IgD-negative memory B cell (primary cell): Measurements from ENCODE around the gene MYOCD. TPM values are rescaled to one million over a fixed set of nuclear protein-coding genes. Genes with fewer than 3 reads are reported as not detected.
"Not testable (repeated sequence)": the region's sequence is repeated elsewhere in the genome, so short reads cannot be mapped to it uniquely, and the experiment has no call there.

Source experiments
- H3K27ac Mint-ChIP-seq, 3 donors: one replicate each; pipeline ENCODE4 v1.8.0; 2020 to 2022; ENCODE audit warnings: mild to moderate bottlenecking in 3 of 3, mixed read lengths in 3 of 3, moderate library complexity in 1 of 3
- H3K27me3 Mint-ChIP-seq: one replicate; pipeline ENCODE4 v1.8.0; 2021; ENCODE audit warnings: mixed read lengths
- H3K36me3 Mint-ChIP-seq: one replicate; pipeline ENCODE4 v1.8.0; 2020; ENCODE audit warnings: mild to moderate bottlenecking, mixed read lengths
- H3K4me1 Mint-ChIP-seq, 3 donors: one replicate each; pipeline ENCODE4 v1.8.0; 2020 to 2022; ENCODE audit warnings: mixed read lengths in 3 of 3, mild to moderate bottlenecking in 1 of 3
- H3K4me3 Mint-ChIP-seq, 4 donors: one replicate each; pipeline ENCODE4 v1.8.0; 2020 to 2022; ENCODE audit warnings: mild to moderate bottlenecking in 4 of 4, mixed read lengths in 4 of 4, moderate library complexity in 3 of 4
- H3K9me3 Mint-ChIP-seq, 3 donors: one replicate each; pipeline ENCODE4 v1.8.0; 2020 to 2021; ENCODE audit warnings: mixed read lengths in 3 of 3, mild to moderate bottlenecking in 1 of 3
- polyA plus RNA-seq: library from polyadenylated mRNA; unstranded; fragments of 300-500 nt; fragmentation: Illumina TruSeq; gene quantifications from one replicate; pipeline ENCODE4 v1.2.3, GENCODE V29; 2021

MYOCD gene
- polyA plus RNA-seq, 1 donor from 2014 or later, result not detected

GRCh38 chr17:12634789-12635414, 30.8 kb upstream of the MYOCD start:
- Mint-ChIP-seq H3K27me3 (peaks cover 12% of the 10 kb centered on the region), H3K27ac (no peak overlapping the region), H3K4me3 (no peak overlapping the region), H3K4me1 (no peaks in the 10 kb centered on the region), H3K9me3 (peaks cover 0 to 6% (median 0%) of the 10 kb centered on the region in 3 donors), H3K36me3 (peaks cover 3% of the 10 kb centered on the region)

GRCh38 chr17:12635996-12636395, 29.7 kb upstream of the MYOCD start:
- not testable (repeated sequence) for H3K36me3 Mint-ChIP-seq, H3K27ac Mint-ChIP-seq, H3K4me3 Mint-ChIP-seq, H3K4me1 Mint-ChIP-seq, H3K9me3 Mint-ChIP-seq
- peaks cover 12% of the 10 kb centered on the region for H3K27me3 Mint-ChIP-seq

- Mint-ChIP-seq H3K36me3 (peaks cover 3% of the 10 kb centered on the region), H3K4me3 (no peak overlapping the region), H3K4me1 (peaks cover 0 to 2% (median 0%) of the 10 kb centered on the region in 3 donors), H3K27me3 (peaks cover 12% of the 10 kb centered on the region), H3K9me3 (peaks cover 0 to 6% (median 0%) of the 10 kb centered on the region in 3 donors), H3K27ac (no peak overlapping the region)
Measured at GRCh38 chr17:12637015-12637414, 28.7 kb upstream of the MYOCD start.

- Mint-ChIP-seq H3K27ac (no peak overlapping the region), H3K9me3 (peaks cover 0 to 4% (median 0%) of the 10 kb centered on the region in 3 donors), H3K36me3 (peaks cover 3% of the 10 kb centered on the region)
Measured at GRCh38 chr17:12637745-12638651, 27.7 kb upstream of the MYOCD start.

GRCh38 chr17:12640364-12640763, 25.3 kb upstream of the MYOCD start:
- Mint-ChIP-seq H3K27ac (no peak overlapping the region), H3K36me3 (peaks cover 3% of the 10 kb centered on the region), H3K4me3 (no peak overlapping the region), H3K4me1 (peaks cover 0 to 2% (median 0%) of the 10 kb centered on the region in 3 donors), H3K9me3 (peaks cover 0 to 6% (median 0%) of the 10 kb centered on the region in 3 donors), H3K27me3 (peaks cover 7% of the 10 kb centered on the region)

More at GRCh38 chr17:12637745-12638651, 27.7 kb upstream of the MYOCD start:
- Mint-ChIP-seq H3K4me1 (peaks cover 0 to 2% (median 0%) of the 10 kb centered on the region in 3 donors), H3K27me3 (peaks cover 12% of the 10 kb centered on the region), H3K4me3 (no peak overlapping the region)

GRCh38 chr17:12641084-12641483, 24.6 kb upstream of the MYOCD start:
- no peak overlapping the region for H3K27ac Mint-ChIP-seq
- no peak overlapping the region for H3K4me3 Mint-ChIP-seq
- peaks cover 6% of the 10 kb centered on the region for H3K27me3 Mint-ChIP-seq
- peaks cover 3% of the 10 kb centered on the region for H3K36me3 Mint-ChIP-seq
- H3K9me3 Mint-ChIP-seq, result peaks cover 0 to 2% (median 0%) of the 10 kb centered on the region in 3 donors
- H3K4me1 Mint-ChIP-seq, result peaks cover 0 to 2% (median 0%) of the 10 kb centered on the region in 3 donors

GRCh38 chr17:12642034-12642433, 23.7 kb upstream of the MYOCD start:
- H3K4me1 Mint-ChIP-seq, result peaks cover 0 to 2% (median 0%) of the 10 kb centered on the region in 3 donors
- no peak overlapping the region for H3K4me3 Mint-ChIP-seq
- peaks cover 3% of the 10 kb centered on the region for H3K36me3 Mint-ChIP-seq
- H3K27me3 Mint-ChIP-seq, result peaks cover 6% of the 10 kb centered on the region
- H3K27ac Mint-ChIP-seq, result no peak overlapping the region
- H3K9me3 Mint-ChIP-seq, result peaks cover 0 to 2% (median 0%) of the 10 kb centered on the region in 3 donors

- H3K4me1 Mint-ChIP-seq, result peaks cover 0 to 2% (median 0%) of the 10 kb centered on the region in 3 donors
- no peak overlapping the region for H3K4me3 Mint-ChIP-seq
- no peaks in the 10 kb centered on the region for H3K27me3 Mint-ChIP-seq
- H3K27ac Mint-ChIP-seq, result no peak overlapping the region
- peaks cover 3% of the 10 kb centered on the region for H3K36me3 Mint-ChIP-seq
- peaks cover 0 to 5% (median 2%) of the 10 kb centered on the region in 3 donors for H3K9me3 Mint-ChIP-seq
Measured at GRCh38 chr17:12643822-12644221, 21.9 kb upstream of the MYOCD start.

- H3K4me3 Mint-ChIP-seq, result no peak overlapping the region
- H3K4me1 Mint-ChIP-seq, result peaks cover 0 to 2% (median 0%) of the 10 kb centered on the region in 3 donors
- H3K27me3 Mint-ChIP-seq, result no peaks in the 10 kb centered on the region
- no peaks in the 10 kb centered on the region for H3K36me3 Mint-ChIP-seq
- peaks cover 0 to 5% (median 2%) of the 10 kb centered on the region in 3 donors for H3K9me3 Mint-ChIP-seq
- H3K27ac Mint-ChIP-seq, result no peak overlapping the region
Measured at GRCh38 chr17:12644623-12645022, 21.1 kb upstream of the MYOCD start.

- no peaks in the 10 kb centered on the region for H3K36me3 Mint-ChIP-seq
- H3K4me3 Mint-ChIP-seq, result no peak overlapping the region
- H3K27me3 Mint-ChIP-seq, result no peaks in the 10 kb centered on the region
- peaks cover 0 to 5% (median 2%) of the 10 kb centered on the region in 3 donors for H3K9me3 Mint-ChIP-seq
- no peak overlapping the region for H3K27ac Mint-ChIP-seq
- no peaks in the 10 kb centered on the region for H3K4me1 Mint-ChIP-seq
Measured at GRCh38 chr17:12646761-12647422, 18.8 kb upstream of the MYOCD start.

GRCh38 chr17:12648498-12648897, 17.2 kb upstream of the MYOCD start:
- no peak overlapping the region for H3K4me3 Mint-ChIP-seq
- H3K27me3 Mint-ChIP-seq, result no peaks in the 10 kb centered on the region
- no peak overlapping the region for H3K27ac Mint-ChIP-seq
- peaks cover 0 to 5% (median 2%) of the 10 kb centered on the region in 3 donors for H3K9me3 Mint-ChIP-seq
- no peaks in the 10 kb centered on the region for H3K36me3 Mint-ChIP-seq
- H3K4me1 Mint-ChIP-seq, result no peaks in the 10 kb centered on the region

- Mint-ChIP-seq H3K36me3 (no peaks in the 10 kb centered on the region), H3K27me3 (peaks cover 5% of the 10 kb centered on the region), H3K9me3 (no peaks in the 10 kb centered on the region), H3K4me3 (no peak overlapping the region), H3K4me1 (no peaks in the 10 kb centered on the region), H3K27ac (no peak overlapping the region)
Measured at GRCh38 chr17:12655936-12656335, 9.8 kb upstream of the MYOCD start.

- no peaks in the 10 kb centered on the region for H3K36me3 Mint-ChIP-seq
- no peaks in the 10 kb centered on the region for H3K9me3 Mint-ChIP-seq
- H3K27me3 Mint-ChIP-seq, result peaks cover 8% of the 10 kb centered on the region
- H3K4me1 Mint-ChIP-seq, result no peaks in the 10 kb centered on the region
- no peak overlapping the region for H3K4me3 Mint-ChIP-seq
- no peak overlapping the region for H3K27ac Mint-ChIP-seq
Measured at GRCh38 chr17:12656354-12656753, 9.3 kb upstream of the MYOCD start.

GRCh38 chr17:12659500-12659899, 6.2 kb upstream of the MYOCD start:
- no peaks in the 10 kb centered on the region for H3K36me3 Mint-ChIP-seq
- H3K9me3 Mint-ChIP-seq, result no peaks in the 10 kb centered on the region
- H3K27me3 Mint-ChIP-seq, result peaks cover 23% of the 10 kb centered on the region
- no peak overlapping the region for H3K4me3 Mint-ChIP-seq
- no peak overlapping the region for H3K27ac Mint-ChIP-seq
- H3K4me1 Mint-ChIP-seq, result peaks cover 0 to 1% (median 0%) of the 10 kb centered on the region in 3 donors

- Mint-ChIP-seq H3K27me3 (peaks cover 38% of the 10 kb centered on the region), H3K9me3 (no peaks in the 10 kb centered on the region), H3K4me1 (peaks cover 0 to 8% (median 5%) of the 10 kb centered on the region in 3 donors), H3K36me3 (no peaks in the 10 kb centered on the region), H3K4me3 (peak overlapping the region in 1 of 4 donors; percentile 23), H3K27ac (no peak overlapping the region)
Measured at GRCh38 chr17:12664252-12664651, 1.4 kb upstream of the MYOCD start.
